Type B pancreatic cell (in vitro differentiated cells): Measurements from ENCODE around the gene SOCS7. TPM values are rescaled to one million over a fixed set of nuclear protein-coding genes. Genes with fewer than 3 reads are reported as not detected.

Source experiments
- DNase-seq: peaks from one replicate; pipeline ENCODE4 v3.0.0; 2021; ENCODE audit warnings: mixed read lengths; ENCODE audit not compliant: unreplicated experiment; ENCODE audit errors: extremely low spot score
- H3K27ac Mint-ChIP-seq: 2 replicates; pipeline ENCODE4 v1.8.0; 2021; ENCODE audit warnings: mild to moderate bottlenecking, mixed read lengths
- H3K27me3 Mint-ChIP-seq: 2 replicates; pipeline ENCODE4 v1.8.0; 2021; ENCODE audit warnings: mixed read lengths
- H3K36me3 Mint-ChIP-seq: 2 replicates; pipeline ENCODE4 v1.8.0; 2021; ENCODE audit warnings: mixed read lengths
- H3K4me1 Mint-ChIP-seq: one replicate; pipeline ENCODE4 v1.8.0; 2021; ENCODE audit warnings: mixed read lengths; ENCODE audit not compliant: unreplicated experiment
- H3K4me3 Mint-ChIP-seq: 2 replicates; pipeline ENCODE4 v1.8.0; 2021; ENCODE audit warnings: mild to moderate bottlenecking, mixed read lengths
- H3K9me3 Mint-ChIP-seq: 2 replicates; pipeline ENCODE4 v1.8.0; 2021; ENCODE audit warnings: mixed read lengths
- total RNA-seq: library from RNA; stranded (reverse); gene quantifications from 2 replicates; pipeline ENCODE4 v1.2.1, GENCODE V29; 2021; ENCODE audit warnings: low replicate concordance
- TF ChIP-seq, protein P1 (sequence below): fragments of 200-600 bp; sonication (generic); conservative IDR thresholded peaks from 2 replicates; pipeline ENCODE4 v1.5.0; 2021; ENCODE audit warnings: antibody characterized with exemption, mild to moderate bottlenecking

SOCS7 gene
- total RNA-seq, 1 donor from 2014 or later = 25.8 TPM

DNA sequence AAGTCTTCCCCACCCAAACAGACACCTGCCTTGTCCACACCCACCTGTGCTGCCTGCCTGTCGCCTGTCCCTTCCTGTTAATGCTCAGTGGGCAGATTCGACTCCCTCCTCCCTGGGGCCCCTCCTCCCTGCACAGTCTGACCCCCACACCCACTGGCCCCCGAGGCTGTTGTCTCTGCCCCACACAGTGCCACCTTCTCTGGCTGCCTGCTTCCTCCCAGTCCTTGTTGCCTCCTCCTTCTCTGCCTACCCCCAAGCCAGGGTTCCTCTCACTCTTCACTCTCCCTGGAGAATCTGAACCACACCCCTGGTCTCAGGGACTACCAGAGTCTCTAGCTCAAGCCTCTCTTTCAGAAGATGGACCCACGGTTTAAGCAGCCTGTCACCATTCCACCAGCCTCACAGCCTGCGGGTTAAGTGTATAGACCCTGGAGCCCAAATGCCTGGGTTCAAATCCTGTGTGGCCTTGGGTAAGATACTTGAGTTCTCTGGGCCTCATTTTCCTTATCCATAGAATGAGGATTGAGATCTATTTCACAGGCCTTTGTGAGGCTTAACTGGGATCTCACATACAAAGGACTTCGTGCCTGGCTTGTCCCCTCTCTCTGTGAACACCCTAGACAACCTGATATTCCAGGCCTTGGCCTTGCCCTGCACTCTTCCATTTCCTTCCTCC is 72.8 kb downstream of the SOCS7 start:
- Mint-ChIP-seq H3K27me3 (peaks cover 36% of the 10 kb centered on the region), H3K4me3 (peak overlapping the region; percentile 55), H3K4me1 (peaks cover 31% of the 10 kb centered on the region), H3K36me3 (no peaks in the 10 kb centered on the region), H3K9me3 (no peaks in the 10 kb centered on the region), H3K27ac (peak overlapping the region; percentile 82)
- TF ChIP-seq, protein P1, sequence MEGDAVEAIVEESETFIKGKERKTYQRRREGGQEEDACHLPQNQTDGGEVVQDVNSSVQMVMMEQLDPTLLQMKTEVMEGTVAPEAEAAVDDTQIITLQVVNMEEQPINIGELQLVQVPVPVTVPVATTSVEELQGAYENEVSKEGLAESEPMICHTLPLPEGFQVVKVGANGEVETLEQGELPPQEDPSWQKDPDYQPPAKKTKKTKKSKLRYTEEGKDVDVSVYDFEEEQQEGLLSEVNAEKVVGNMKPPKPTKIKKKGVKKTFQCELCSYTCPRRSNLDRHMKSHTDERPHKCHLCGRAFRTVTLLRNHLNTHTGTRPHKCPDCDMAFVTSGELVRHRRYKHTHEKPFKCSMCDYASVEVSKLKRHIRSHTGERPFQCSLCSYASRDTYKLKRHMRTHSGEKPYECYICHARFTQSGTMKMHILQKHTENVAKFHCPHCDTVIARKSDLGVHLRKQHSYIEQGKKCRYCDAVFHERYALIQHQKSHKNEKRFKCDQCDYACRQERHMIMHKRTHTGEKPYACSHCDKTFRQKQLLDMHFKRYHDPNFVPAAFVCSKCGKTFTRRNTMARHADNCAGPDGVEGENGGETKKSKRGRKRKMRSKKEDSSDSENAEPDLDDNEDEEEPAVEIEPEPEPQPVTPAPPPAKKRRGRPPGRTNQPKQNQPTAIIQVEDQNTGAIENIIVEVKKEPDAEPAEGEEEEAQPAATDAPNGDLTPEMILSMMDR = no peak
- DNase-seq = no peak

DNA sequence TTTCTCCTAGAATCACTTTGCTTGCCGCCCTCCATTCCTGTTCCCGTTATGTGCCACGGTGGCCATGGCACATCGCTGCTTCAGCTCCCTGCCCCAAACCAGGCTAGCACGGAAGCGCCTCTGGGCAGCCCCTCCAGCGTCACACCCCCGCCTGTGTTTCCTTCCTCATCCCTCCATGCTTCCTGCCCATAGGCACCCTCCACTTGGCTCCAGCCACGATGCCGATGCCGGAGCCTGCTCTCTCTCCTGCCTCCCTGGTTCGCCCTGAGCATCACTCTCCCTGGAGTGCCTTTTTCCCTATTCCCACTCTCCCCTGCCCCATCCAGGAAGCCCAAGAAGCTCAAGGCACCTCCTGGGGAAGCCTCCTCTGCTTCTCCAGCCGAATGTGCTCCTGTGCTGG is 73.4 kb downstream of the SOCS7 start:
- peaks cover 30% of the 10 kb centered on the region for H3K27me3 Mint-ChIP-seq
- H3K4me3 Mint-ChIP-seq = peak overlapping the region; percentile 55
- no peaks in the 10 kb centered on the region for H3K9me3 Mint-ChIP-seq
- DNase-seq = no peak
- peak overlapping the region; percentile 82 for H3K27ac Mint-ChIP-seq
- TF ChIP-seq, protein P1 = no peak
- peaks cover 37% of the 10 kb centered on the region for H3K4me1 Mint-ChIP-seq
- H3K36me3 Mint-ChIP-seq = peaks cover under 1% of the 10 kb centered on the region

DNA sequence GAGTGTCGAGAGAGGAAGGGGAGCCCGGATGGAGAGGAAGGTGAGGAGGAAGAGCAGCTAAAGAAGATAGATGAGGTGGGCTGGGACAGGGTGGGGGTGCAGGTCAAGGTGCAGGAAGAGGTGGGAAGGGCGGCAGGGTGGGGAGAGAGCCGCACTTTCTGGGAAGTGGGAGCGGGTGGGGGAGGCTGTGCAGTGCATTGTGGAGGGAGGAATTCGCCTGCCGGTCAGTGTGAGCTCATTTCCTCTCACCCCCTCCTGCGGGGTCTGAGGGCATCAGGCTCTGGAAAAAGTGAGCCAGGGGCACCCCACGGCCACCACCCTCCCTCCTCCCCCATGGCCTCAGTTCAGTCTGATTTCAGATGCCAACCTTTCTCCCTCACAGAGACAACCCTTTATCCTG is 74.1 kb downstream of the SOCS7 start:
- H3K4me3 Mint-ChIP-seq = peak overlapping the region; percentile 54
- peak overlapping the region; percentile 82 for H3K27ac Mint-ChIP-seq
- no peaks in the 10 kb centered on the region for H3K9me3 Mint-ChIP-seq
- H3K27me3 Mint-ChIP-seq = peaks cover 33% of the 10 kb centered on the region
- H3K36me3 Mint-ChIP-seq = peaks cover 5% of the 10 kb centered on the region
- DNase-seq = no peak
- TF ChIP-seq, protein P1 = no peak
- H3K4me1 Mint-ChIP-seq = peaks cover 43% of the 10 kb centered on the region

DNA sequence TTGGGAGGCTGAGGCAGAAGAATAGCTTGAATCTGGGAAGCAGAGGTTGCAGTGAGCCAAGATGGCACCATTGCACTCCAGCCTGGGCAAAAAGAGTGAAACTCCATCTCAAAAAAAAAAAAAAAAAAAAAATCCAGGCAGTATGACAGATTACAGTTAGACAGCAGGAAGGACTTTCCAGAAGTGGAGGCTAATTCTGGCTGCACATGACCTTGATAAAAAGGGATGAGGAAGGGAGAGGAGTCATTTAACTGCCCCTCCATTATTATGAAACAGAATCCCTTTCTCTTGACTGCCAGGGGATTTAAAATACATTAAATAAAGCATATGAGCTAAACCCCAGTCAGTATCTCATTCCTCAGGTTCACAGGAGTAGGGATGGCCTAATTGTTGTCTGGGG is 74.8 kb downstream of the SOCS7 start:
- Mint-ChIP-seq H3K9me3 (no peaks in the 10 kb centered on the region), H3K36me3 (peaks cover 5% of the 10 kb centered on the region), H3K4me3 (no peak overlapping the region), H3K4me1 (peaks cover 46% of the 10 kb centered on the region), H3K27ac (no peak overlapping the region), H3K27me3 (peaks cover 28% of the 10 kb centered on the region)
- TF ChIP-seq, protein P1 = no peak
- no peak for DNase-seq

DNA sequence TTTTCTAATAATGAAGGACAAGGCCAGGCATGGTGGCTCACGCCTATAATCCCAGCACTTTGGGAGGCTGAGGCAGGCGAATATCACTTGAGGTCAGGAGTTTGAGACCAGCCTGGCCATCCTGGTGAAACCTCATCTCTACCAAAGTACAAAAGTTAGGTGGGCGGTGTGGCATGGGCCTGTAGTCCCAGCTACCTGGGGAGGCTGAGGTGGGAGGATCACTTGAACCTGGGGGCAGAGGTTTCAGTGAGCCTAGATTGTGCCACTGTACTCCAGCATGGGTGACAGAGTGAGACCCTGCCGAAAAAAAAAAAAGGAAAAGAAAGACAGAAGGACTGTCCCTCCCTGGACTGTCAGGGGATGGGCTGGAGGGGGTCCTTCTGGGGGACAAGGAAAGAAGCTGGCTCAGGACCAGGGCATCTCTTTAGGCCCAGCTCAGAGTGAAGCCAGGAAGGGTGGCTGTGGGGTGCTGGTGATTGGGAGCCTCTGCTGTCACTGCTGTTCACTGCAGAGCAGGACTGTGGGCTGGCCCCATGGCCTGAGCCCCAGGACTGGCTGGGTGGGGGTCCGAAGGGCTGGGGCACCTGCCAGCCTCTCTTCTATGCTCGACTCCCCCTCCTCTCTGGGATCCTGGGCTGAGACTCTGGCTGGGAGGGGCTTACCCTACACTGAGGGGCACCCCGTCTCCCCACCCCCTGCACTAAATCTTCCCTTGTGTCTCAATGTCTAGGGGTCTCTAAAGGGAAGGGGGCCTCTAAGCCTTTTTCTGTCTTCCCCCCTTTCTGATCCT is 75.7 kb downstream of the SOCS7 start:
- Mint-ChIP-seq H3K27ac (peak overlapping the region; percentile 76), H3K4me1 (peaks cover 46% of the 10 kb centered on the region)

More for the DNA sequence above, 75.7 kb downstream of the SOCS7 start:
- peaks cover 20% of the 10 kb centered on the region for H3K27me3 Mint-ChIP-seq
- H3K9me3 Mint-ChIP-seq = no peaks in the 10 kb centered on the region
- no peak for DNase-seq
- H3K4me3 Mint-ChIP-seq = peak overlapping the region; percentile 85
- TF ChIP-seq, protein P1 = no peak
- peaks cover 5% of the 10 kb centered on the region for H3K36me3 Mint-ChIP-seq
